Stimulated activated CD8-positive, alpha-beta memory T cell treated with anti-CD3 and anti-CD28 coated beads, Interleukin-15, amount 100 ng/mL, for 24 hours (primary cell): ENCODE results near the gene CNTD1.

ENCODE experiments used
- DNase-seq: peaks from one replicate; pipeline ENCODE4 v3.0.0-alpha.2; 2020; ENCODE audit warnings: low read depth

Gene CNTD1

GRCh38 chr17:42779936-42780850, 18.5 kb upstream of the CNTD1 start, which contains the start of gene WNK4:
Gene WNK4 (plus strand): TSS chr17:42780610. CDS start chr17:42780699, 89 bp downstream.
- no peak for DNase-seq

- DNase-seq = no peak
Observed at GRCh38 chr17:42780851-42781638, 17.6 kb upstream of the CNTD1 start.

- DNase-seq = no peak
Observed at GRCh38 chr17:42781639-42782165, 17.0 kb upstream of the CNTD1 start.

GRCh38 chr17:42782166-42783061, 16.2 kb upstream of the CNTD1 start:
- no peak for DNase-seq

GRCh38 chr17:42783062-42783790, 15.4 kb upstream of the CNTD1 start:
- DNase-seq = no peak

GRCh38 chr17:42783791-42784138, 14.9 kb upstream of the CNTD1 start:
- DNase-seq = no peak

- DNase-seq = no peak
Observed at GRCh38 chr17:42784409-42784808, 14.3 kb upstream of the CNTD1 start.

GRCh38 chr17:42784811-42785592, 13.7 kb upstream of the CNTD1 start:
- no peak for DNase-seq

GRCh38 chr17:42787266-42787665, 11.4 kb upstream of the CNTD1 start:
- DNase-seq = no peak

GRCh38 chr17:42791948-42792347, 6.7 kb upstream of the CNTD1 start:
- DNase-seq = no peak

GRCh38 chr17:42792545-42792944, 6.1 kb upstream of the CNTD1 start:
- DNase-seq = no peak

GRCh38 chr17:42795061-42795460, 3.6 kb upstream of the CNTD1 start:
- no peak for DNase-seq

GRCh38 chr17:42795465-42795864, 3.2 kb upstream of the CNTD1 start:
- DNase-seq = no peak

GRCh38 chr17:42796066-42796758, 2.4 kb upstream of the CNTD1 start:
- DNase-seq = no peak

- no peak for DNase-seq
Observed at GRCh38 chr17:42797067-42798007, 1.3 kb upstream of the CNTD1 start.

GRCh38 chr17:42798011-42798382, 664 bp upstream of the CNTD1 start:
- no peak for DNase-seq

GRCh38 chr17:42803074-42803883, 4.6 kb downstream of the CNTD1 start:
- no peak for DNase-seq

GRCh38 chr17:42804918-42805367, 6.3 kb downstream of the CNTD1 start:
- DNase-seq = no peak
